Endothelial cell (in vitro differentiated cells): Measurements from ENCODE around the gene CMKLR1. TPM values are rescaled to one million over a fixed set of nuclear protein-coding genes. Genes with fewer than 3 reads are reported as not detected.

Source experiments
- DNase-seq: peaks from one replicate; pipeline ENCODE4 v3.0.0; 2021; ENCODE audit warnings: low spot score
- H3K27ac Mint-ChIP-seq: one replicate; pipeline ENCODE4 v1.8.0; 2021; ENCODE audit warnings: mixed read lengths, inconsistent platforms; ENCODE audit not compliant: unreplicated experiment
- H3K27me3 Mint-ChIP-seq: one replicate; pipeline ENCODE4 v1.8.0; 2021; ENCODE audit warnings: mild to moderate bottlenecking, moderate library complexity, mixed read lengths, inconsistent platforms; ENCODE audit not compliant: unreplicated experiment
- H3K36me3 Mint-ChIP-seq: one replicate; pipeline ENCODE4 v1.8.0; 2021; ENCODE audit warnings: mild to moderate bottlenecking, low read depth, mixed read lengths, inconsistent platforms; ENCODE audit not compliant: unreplicated experiment
- H3K4me1 Mint-ChIP-seq: one replicate; pipeline ENCODE4 v1.8.0; 2021; ENCODE audit warnings: mild to moderate bottlenecking, mixed read lengths, inconsistent platforms; ENCODE audit not compliant: unreplicated experiment
- H3K4me3 Mint-ChIP-seq: one replicate; pipeline ENCODE4 v1.8.0; 2021; ENCODE audit warnings: mild to moderate bottlenecking, mixed read lengths, inconsistent platforms; ENCODE audit not compliant: unreplicated experiment
- H3K9me3 Mint-ChIP-seq: one replicate; pipeline ENCODE4 v1.8.0; 2021; ENCODE audit warnings: mixed read lengths, inconsistent platforms; ENCODE audit not compliant: unreplicated experiment
- total RNA-seq: library from RNA; stranded (reverse); fragmentation: NEBNext Ultra II Directional; extraction: Animal tissue kit (Norgen Biotek cat#: 25700); gene quantifications from one replicate; pipeline ENCODE4 v1.2.1, GENCODE V29; 2021; ENCODE audit not compliant: unreplicated experiment
- TF ChIP-seq, protein P1 (sequence below): fragments of 200-600 bp; sonication (generic); IDR thresholded peaks from one replicate; pipeline ENCODE4 v1.5.0; 2021; ENCODE audit warnings: antibody characterized with exemption; ENCODE audit not compliant: unreplicated experiment

CMKLR1 gene
- total RNA-seq, 1 donor from 2014 or later, result 0.51 TPM

- Mint-ChIP-seq H3K36me3 (no peaks in the 10 kb centered on the region), H3K4me3 (no peak overlapping the region), H3K9me3 (no peaks in the 10 kb centered on the region), H3K4me1 (peaks cover 5% of the 10 kb centered on the region), H3K27ac (no peak overlapping the region), H3K27me3 (peaks cover 3% of the 10 kb centered on the region)
- no peak for DNase-seq
- TF ChIP-seq, protein P1, sequence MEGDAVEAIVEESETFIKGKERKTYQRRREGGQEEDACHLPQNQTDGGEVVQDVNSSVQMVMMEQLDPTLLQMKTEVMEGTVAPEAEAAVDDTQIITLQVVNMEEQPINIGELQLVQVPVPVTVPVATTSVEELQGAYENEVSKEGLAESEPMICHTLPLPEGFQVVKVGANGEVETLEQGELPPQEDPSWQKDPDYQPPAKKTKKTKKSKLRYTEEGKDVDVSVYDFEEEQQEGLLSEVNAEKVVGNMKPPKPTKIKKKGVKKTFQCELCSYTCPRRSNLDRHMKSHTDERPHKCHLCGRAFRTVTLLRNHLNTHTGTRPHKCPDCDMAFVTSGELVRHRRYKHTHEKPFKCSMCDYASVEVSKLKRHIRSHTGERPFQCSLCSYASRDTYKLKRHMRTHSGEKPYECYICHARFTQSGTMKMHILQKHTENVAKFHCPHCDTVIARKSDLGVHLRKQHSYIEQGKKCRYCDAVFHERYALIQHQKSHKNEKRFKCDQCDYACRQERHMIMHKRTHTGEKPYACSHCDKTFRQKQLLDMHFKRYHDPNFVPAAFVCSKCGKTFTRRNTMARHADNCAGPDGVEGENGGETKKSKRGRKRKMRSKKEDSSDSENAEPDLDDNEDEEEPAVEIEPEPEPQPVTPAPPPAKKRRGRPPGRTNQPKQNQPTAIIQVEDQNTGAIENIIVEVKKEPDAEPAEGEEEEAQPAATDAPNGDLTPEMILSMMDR, result no peak
Measured at GRCh38 chr12:108268397-108268796, 70.7 kb downstream of the CMKLR1 start.

DNA sequence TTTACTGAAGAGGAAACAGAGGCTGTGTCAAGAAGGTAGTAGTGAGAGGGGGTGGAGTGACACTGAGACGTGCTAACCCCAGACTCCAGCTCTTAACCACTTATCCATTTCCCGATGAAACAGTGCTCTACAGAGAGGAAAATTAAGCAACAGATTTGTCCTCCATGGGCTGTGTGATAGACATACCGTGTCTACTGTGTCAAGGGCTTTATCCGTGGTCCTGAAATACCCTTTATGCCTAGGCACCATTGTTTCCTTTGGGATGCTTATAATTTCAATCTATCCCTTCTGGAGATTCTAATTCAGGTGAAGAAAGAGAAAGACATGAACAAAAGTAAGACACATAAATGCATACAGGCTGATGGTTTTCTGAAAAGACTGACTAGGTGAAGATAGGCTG is 71.7 kb downstream of the CMKLR1 start:
- Mint-ChIP-seq H3K36me3 (no peaks in the 10 kb centered on the region), H3K27me3 (peaks cover 4% of the 10 kb centered on the region), H3K4me1 (peaks cover 5% of the 10 kb centered on the region), H3K27ac (no peak overlapping the region), H3K9me3 (no peaks in the 10 kb centered on the region), H3K4me3 (no peak overlapping the region)
- TF ChIP-seq, protein P1, result no peak
- DNase-seq, result no peak

DNA sequence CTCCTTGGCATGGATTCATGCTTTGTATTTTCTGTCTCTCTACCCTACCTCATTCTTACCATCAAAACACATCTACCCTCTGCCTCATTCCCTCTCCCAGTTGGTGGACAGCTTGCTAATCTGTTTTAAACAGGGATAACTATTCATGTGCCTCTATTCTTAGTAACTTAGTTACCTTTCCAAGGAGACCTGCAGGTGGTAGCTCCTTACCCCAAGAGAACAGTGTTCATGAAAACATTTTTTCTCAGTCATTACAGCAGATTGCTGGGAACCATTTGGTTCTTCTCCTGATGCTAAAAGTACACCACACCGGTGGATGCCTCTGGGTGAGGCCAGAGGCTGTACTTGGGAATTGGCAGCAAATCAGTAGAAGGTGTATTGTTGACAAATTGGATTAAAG is 73.0 kb downstream of the CMKLR1 start:
- Mint-ChIP-seq H3K36me3 (no peaks in the 10 kb centered on the region), H3K27me3 (peaks cover 1% of the 10 kb centered on the region), H3K27ac (no peak overlapping the region), H3K4me3 (no peak overlapping the region), H3K4me1 (peaks cover 5% of the 10 kb centered on the region), H3K9me3 (no peaks in the 10 kb centered on the region)
- no peak for DNase-seq
- TF ChIP-seq, protein P1, result no peak

DNA sequence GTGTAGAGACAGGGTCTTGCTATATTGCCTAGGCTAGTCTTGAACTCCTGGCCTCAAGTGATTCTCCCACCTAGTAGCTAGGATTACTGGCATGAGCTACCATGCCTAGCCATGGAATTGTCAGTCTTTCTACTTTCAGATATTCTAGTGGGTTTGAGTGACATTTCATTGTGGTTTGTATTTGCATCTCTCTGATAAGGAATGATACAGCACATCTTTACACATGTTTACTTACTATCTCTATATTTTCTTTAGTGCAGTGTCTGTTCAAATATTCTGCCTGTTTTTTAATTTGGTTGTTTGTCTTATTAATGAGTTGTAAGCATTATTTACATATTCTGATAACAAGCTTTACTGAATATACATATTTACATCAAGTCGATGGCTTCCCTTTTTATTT is 73.6 kb downstream of the CMKLR1 start:
- DNase-seq, result no peak
- no peaks in the 10 kb centered on the region for H3K9me3 Mint-ChIP-seq
- H3K27me3 Mint-ChIP-seq, result peaks cover 1% of the 10 kb centered on the region
- TF ChIP-seq, protein P1, result no peak
- H3K36me3 Mint-ChIP-seq, result no peaks in the 10 kb centered on the region
- H3K4me1 Mint-ChIP-seq, result peaks cover 2% of the 10 kb centered on the region
- H3K4me3 Mint-ChIP-seq, result no peak overlapping the region
- H3K27ac Mint-ChIP-seq, result no peak overlapping the region

GRCh38 chr12:108260969-108261368 is 78.1 kb downstream of the CMKLR1 start:
- peaks cover 4% of the 10 kb centered on the region for H3K27me3 Mint-ChIP-seq
- no peak overlapping the region for H3K27ac Mint-ChIP-seq
- H3K36me3 Mint-ChIP-seq, result no peaks in the 10 kb centered on the region
- H3K9me3 Mint-ChIP-seq, result no peaks in the 10 kb centered on the region
- peaks cover 2% of the 10 kb centered on the region for H3K4me1 Mint-ChIP-seq
- TF ChIP-seq, protein P1, result no peak
- H3K4me3 Mint-ChIP-seq, result no peak overlapping the region
- no peak for DNase-seq
